Measurements from ENCODE around the gene SERTAD2.

SERTAD2 gene

DNA sequence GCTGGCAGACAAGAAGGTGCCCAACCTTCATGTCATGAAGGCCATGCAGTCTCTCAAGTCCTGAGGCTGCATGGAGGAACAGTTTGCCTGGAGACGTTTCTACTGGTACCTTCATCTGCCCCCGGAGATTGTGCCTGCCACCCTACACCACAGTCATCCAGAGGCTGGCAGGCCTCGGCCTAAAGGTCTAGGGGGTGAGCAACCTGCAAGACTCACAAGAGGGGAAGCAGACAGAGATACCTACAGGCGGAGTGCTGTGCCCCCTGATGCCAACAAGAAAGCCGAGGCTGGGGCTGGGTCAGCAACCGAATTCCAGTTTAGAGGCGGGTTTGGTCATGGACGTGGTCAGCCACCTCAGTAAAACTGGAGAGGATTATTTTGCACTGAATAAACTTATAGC is 12.0 kb upstream of the SERTAD2 start:
- no peak for TF ChIP-seq CTCF (IDR thresholded peaks at IDR 0.05; ENCODE audit: insufficient read depth, low read depth, low read length, missing control alignments)
- DNase-seq (ENCODE audit: low read depth) = no peak
- no peak overlapping the region for H3K4me3 ChIP-seq (ENCODE audit: low read depth, low read length)

DNA sequence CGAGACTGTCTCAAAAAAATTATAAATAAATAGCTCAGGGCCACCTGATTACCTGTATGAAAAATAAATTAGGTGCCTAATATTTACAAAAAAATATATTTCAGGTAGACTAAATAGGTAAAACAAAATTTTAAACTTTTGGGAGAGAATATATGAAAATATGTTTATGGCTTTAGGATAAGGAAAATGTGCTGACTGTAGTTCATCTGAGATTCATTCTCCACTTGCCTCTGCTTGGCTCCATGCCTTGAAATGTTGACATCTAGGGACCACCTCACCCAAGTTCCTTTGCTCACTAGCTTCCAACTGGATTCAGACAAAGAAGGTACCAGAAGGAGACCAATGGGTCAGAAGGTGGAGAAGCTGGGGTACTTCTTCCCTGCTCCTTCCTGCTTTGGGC is 9.7 kb upstream of the SERTAD2 start:
- DNase-seq (ENCODE audit: low read depth) = no peak
- no peak overlapping the region for H3K4me3 ChIP-seq (ENCODE audit: low read depth, low read length)
- TF ChIP-seq CTCF (IDR thresholded peaks at IDR 0.05; ENCODE audit: insufficient read depth, low read depth, low read length, missing control alignments) = no peak

DNA sequence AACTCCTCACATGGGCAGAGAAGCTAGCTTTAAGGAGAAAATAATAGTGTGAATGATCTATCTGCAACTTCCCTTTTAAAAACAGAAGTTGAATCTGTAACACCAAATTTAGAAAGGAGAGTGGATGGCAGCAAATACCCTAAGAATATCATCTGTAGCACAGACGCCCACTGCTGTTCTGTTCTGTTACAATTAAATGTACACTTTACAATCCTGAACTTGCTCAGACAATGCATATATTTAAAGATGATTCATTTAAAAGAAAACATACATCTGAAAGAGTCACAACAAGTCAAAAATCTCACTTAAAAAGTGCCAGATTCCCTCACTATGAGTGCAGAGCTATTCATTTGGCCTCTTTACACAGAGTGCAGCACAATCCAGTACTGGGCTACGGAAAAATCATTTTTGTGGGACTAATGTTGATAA is 8.0 kb upstream of the SERTAD2 start:
- TF ChIP-seq CTCF (IDR thresholded peaks at IDR 0.05; ENCODE audit: insufficient read depth, low read depth, low read length, missing control alignments) = no peak
- H3K4me3 ChIP-seq (ENCODE audit: low read depth, low read length) = no peak overlapping the region
- no peak for DNase-seq (ENCODE audit: low read depth)

DNA sequence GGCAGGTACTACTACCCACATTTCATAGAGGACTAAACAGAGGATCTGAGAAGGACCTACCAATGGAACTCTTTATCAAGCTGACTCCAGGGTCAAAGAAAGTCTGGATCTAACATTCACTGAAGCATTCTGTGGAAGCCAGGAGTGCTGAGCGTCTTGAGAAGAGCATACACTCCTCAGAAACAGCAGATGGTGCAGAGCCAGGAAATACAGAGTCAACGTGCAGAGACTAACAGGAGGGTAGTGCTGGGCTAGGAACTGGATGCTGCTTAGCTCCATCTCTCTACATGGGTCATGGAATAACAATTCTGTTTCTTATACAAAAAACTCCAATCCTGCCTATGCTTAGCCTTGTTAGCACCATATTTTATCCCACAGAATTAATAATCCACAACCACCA is 5.5 kb upstream of the SERTAD2 start:
- no peak overlapping the region for H3K4me3 ChIP-seq (ENCODE audit: low read depth, low read length)
- TF ChIP-seq CTCF (IDR thresholded peaks at IDR 0.05; ENCODE audit: insufficient read depth, low read depth, low read length, missing control alignments) = no peak
- no peak for DNase-seq (ENCODE audit: low read depth)

DNA sequence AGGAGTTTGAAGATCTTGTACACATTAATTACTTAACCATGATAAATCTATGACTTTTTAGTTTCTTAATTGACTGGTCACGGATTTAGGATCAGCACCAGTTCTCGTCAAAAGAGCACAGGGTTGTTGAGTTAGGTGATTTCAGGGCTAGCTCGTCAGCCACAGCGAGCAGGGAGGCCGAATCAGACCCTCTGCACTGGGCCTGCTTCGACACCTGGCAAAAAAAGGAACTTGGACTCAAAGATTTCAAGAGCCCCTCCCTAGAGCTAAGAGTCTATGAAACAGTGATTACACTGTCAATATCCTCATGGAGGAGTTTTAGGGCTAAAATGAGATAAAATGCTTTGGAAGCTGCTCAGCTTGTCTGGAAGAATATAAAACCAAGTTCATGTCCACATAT is 4.6 kb upstream of the SERTAD2 start:
- no peak for TF ChIP-seq CTCF (IDR thresholded peaks at IDR 0.05; ENCODE audit: insufficient read depth, low read depth, low read length, missing control alignments)
- no peak overlapping the region for H3K4me3 ChIP-seq (ENCODE audit: low read depth, low read length)
- peak; percentile 42 for DNase-seq (ENCODE audit: low read depth)

DNA sequence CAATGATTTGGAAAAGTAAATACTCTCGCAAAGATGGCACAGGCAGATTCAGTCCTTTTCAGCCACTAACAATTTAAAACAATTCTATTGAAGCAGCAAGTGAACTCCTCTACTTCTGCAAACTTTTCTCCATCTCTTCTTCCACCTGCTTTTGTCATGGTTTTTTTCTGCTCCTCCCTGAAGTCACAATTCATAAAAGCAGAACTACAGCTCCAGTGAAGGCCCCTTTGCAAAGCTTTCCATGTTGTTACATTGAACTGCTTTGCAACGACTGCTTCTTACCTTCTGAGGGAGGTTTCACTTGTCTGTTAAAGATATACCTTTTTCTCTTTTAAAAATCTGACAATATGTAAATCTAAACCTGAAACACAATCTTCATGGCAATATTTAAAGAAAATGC is 3.7 kb upstream of the SERTAD2 start:
- TF ChIP-seq CTCF (IDR thresholded peaks at IDR 0.05; ENCODE audit: insufficient read depth, low read depth, low read length, missing control alignments) = no peak
- no peak overlapping the region for H3K4me3 ChIP-seq (ENCODE audit: low read depth, low read length)
- no peak for DNase-seq (ENCODE audit: low read depth)

DNA sequence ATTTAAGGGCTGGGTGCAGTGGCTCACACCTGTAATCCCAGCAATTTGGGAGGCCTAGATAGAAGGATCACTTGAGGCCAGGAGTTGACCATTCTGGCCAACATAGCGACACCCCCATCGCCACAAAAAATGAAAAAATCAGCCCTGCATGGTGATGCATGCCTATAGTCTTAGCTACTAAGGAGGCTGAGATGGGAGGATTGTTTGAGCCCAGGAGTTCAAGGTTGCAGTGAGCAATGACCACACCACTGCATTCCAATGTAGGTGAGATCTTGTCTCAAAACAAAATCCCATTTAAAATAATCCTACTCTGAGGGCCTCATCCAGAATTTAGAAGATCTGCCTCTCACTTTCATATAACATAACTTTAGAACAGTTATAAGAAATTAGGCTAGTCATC is 2.7 kb upstream of the SERTAD2 start:
- DNase-seq (ENCODE audit: low read depth) = no peak
- no peak overlapping the region for H3K4me3 ChIP-seq (ENCODE audit: low read depth, low read length)
- TF ChIP-seq CTCF (IDR thresholded peaks at IDR 0.05; ENCODE audit: insufficient read depth, low read depth, low read length, missing control alignments) = no peak

Data from GM12865 (cell line).